ENCODE results near the gene DNAJC15. TPM values are rescaled to one million over a fixed set of nuclear protein-coding genes. Genes with fewer than 3 reads are reported as not detected.

DNAJC15 gene
- total and polyA plus RNA-seq, 2 of the 8 experiments (the other 6 are each of a cell fraction or from before 2014, with no cell fraction given), result 5.8 to 20.8 TPM

DNA sequence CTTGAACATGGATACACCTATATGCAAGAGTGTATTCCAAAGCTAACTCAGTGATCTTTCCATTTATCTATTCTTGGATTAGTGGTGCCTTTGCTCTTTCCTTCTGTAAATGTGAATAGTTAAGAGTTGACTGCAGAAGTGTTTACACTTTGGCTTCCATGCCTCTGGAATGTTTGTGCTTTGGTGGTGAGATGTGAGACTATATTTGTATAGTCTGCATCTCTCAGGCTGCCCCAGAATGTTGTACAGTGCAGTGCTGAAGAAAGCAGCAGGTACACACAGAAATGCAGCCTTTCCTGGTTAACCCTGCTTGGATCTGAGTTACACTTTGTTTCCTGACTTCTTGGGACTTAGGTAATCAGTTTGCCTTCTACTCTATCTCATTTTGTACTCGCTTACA, 90.2 kb downstream of the DNAJC15 start (continued):
- TF ChIP-seq HDAC6 (IDR thresholded peaks at IDR 0.05; ENCODE audit: low read depth, low read length) (no peak), EP300 (IDR thresholded peaks at IDR 0.05; ENCODE audit: borderline replicate concordance in 1 of 2, low read depth in 2 of 2, low read length in 2 of 2) (no peak), CEBPB (IDR thresholded peaks at IDR 0.05; ENCODE audit: low read depth, low read length) (no peak)
- TF ChIP-seq, protein P1, sequence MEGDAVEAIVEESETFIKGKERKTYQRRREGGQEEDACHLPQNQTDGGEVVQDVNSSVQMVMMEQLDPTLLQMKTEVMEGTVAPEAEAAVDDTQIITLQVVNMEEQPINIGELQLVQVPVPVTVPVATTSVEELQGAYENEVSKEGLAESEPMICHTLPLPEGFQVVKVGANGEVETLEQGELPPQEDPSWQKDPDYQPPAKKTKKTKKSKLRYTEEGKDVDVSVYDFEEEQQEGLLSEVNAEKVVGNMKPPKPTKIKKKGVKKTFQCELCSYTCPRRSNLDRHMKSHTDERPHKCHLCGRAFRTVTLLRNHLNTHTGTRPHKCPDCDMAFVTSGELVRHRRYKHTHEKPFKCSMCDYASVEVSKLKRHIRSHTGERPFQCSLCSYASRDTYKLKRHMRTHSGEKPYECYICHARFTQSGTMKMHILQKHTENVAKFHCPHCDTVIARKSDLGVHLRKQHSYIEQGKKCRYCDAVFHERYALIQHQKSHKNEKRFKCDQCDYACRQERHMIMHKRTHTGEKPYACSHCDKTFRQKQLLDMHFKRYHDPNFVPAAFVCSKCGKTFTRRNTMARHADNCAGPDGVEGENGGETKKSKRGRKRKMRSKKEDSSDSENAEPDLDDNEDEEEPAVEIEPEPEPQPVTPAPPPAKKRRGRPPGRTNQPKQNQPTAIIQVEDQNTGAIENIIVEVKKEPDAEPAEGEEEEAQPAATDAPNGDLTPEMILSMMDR (IDR thresholded peaks at IDR 0.05; ENCODE audit: control extremely low read depth in 1 of 3, insufficient read depth in 1 of 3, low read depth in 1 of 3, low read length in 3 of 3), result no peak
